ENCODE results near the gene PAFAH1B2.
A peak's percentile ranks its signal among the peaks of the same experiment; 100 is the strongest.

PAFAH1B2 gene

DNA sequence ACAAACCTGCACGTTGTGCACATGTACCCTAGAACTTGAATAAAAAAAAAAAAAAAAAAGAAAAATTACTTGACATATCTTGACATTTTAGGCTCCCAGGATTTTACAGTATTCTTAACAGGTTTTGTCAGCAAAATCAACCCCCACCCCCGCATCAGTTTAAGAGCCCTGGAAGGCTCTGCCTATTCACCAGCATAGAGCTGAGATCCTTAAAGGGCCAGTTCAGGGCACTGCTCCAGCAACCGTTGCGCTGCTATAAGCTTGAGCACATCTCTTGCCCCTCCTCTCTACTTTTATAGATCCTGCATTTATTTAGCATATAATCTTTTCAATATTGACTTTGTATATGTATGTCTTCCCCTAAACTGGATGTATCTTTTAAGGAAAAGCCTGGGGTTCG lies 697 bp upstream of the PAFAH1B2 start:
- H3K4me1 ChIP-seq, result peaks cover 25 to 39% (median 32%) of the 10 kb centered on the region in 10 experiments
- peak overlapping the region; percentile 85 to 94 (median 93) for H3K9ac ChIP-seq
- H3K4me3 ChIP-seq, result peak overlapping the region; percentile 72 to 98 (median 91)
- H3K4me2 ChIP-seq, result peak overlapping the region; percentile 74 to 99 (median 88)
- H3K27ac ChIP-seq, result peak overlapping the region; percentile 62 to 95 (median 90); a peak in 21 of 22 replicates
- H4K20me1 ChIP-seq, result peaks cover 36 to 40% (median 39%) of the 10 kb centered on the region in 11 experiments
- no peaks in the 10 kb centered on the region for H3K9me3 ChIP-seq (replicated peaks in 1 of 11)
- H3K36me3 ChIP-seq, result peaks cover 23 to 31% (median 29%) of the 10 kb centered on the region in 11 experiments
- H3K27me3 ChIP-seq, result no peaks in the 10 kb centered on the region
- no peak for TF ChIP-seq Cebpa-rat (IDR thresholded peaks at IDR 0.05)

DNA sequence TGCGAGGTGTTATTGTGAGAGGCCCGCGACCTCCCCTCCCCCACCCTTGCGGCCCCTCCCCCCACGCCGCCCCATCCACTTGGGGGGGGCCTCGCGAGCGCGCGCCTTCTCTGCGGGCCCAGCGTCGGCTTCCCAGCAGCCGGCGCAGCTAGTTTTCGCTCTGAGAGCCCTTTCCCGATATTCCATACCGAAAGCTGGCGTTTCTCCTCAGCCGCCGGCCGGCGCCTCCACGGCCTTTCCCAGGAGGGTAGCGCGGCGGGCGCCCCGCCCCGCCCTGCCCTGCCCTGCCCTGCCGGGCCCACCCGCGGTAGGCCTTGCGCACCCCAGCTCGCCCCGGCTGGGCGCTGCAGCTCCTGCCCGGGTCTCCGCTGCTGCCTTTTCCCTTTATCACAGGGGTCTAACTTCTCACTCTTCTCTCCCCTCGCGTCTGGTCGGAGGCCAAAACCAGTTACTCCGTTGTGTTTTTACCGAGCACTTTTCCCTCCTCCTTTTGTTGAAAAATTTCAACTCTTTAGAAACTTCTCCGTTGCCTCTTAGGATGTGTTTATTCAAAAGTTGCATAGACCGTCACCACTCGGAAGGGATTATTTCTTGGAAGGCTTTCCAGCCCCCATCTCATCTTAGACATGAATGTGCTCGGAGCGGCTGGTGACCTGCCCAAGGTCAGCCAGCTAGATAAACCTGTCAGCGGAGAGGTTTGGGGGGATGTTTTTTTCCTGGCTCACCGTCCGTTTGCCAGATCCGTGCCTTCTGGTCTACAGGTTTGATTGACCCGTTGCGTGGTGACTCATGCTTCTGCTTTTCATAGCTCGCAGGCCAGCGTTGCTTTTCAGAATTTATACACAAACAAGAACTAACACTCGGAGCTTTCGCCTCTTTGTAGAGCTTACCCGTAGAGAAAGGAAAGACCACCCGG lies 648 bp downstream of the PAFAH1B2 start:
- no peak for TF ChIP-seq Cebpa-rat (IDR thresholded peaks at IDR 0.05)
- Histone ChIP-seq H3K9me3 (replicated peaks in 1 of 11) (no peaks in the 10 kb centered on the region), H3K27ac (peak overlapping the region; percentile 62 to 95 (median 90)), H3K4me2 (peak overlapping the region; percentile 82 to 95 (median 88)), H3K36me3 (peaks cover 31 to 43% (median 41%) of the 10 kb centered on the region in 11 experiments), H3K4me3 (peak overlapping the region; percentile 72 to 98 (median 91)), H3K9ac (peak overlapping the region; percentile 85 to 94 (median 93)), H3K4me1 (peaks cover 25 to 48% (median 32%) of the 10 kb centered on the region in 10 experiments), H3K27me3 (no peaks in the 10 kb centered on the region), H4K20me1 (peaks cover 50 to 53% (median 52%) of the 10 kb centered on the region in 11 experiments)

DNA sequence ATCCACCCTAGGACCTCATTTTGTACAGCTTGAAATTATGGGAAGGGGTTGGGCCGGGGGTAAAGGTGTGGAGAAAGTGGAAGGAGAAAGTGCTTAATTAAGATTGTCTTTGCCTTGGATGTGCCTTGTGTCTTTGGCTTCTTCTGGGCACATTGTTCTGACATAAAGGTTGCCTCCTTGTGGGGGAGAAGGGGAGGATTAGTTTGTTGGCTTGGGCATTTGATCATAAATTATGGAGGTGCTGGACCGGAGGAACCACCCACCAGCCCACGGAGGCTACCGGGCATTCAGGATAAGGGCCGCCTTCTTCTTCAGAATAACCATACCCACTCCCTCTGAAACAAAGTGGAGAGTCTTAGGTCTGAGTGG lies 1.3 kb downstream of the PAFAH1B2 start:
- peak overlapping the region; percentile 72 to 98 (median 91) for H3K4me3 ChIP-seq
- H3K4me2 ChIP-seq, result peak overlapping the region; percentile 82 to 95 (median 88)
- H3K27ac ChIP-seq, result peak overlapping the region; percentile 62 to 95 (median 90); a peak in 21 of 22 replicates
- TF ChIP-seq Cebpa-rat (IDR thresholded peaks at IDR 0.05), result no peak
- H3K27me3 ChIP-seq, result no peaks in the 10 kb centered on the region
- H3K9ac ChIP-seq, result peak overlapping the region; percentile 85 to 94 (median 93)
- H4K20me1 ChIP-seq, result peaks cover 56 to 60% (median 59%) of the 10 kb centered on the region in 11 experiments
- H3K9me3 ChIP-seq (replicated peaks in 1 of 11), result no peaks in the 10 kb centered on the region
- peaks cover 25 to 52% (median 32%) of the 10 kb centered on the region in 10 experiments for H3K4me1 ChIP-seq
- H3K36me3 ChIP-seq, result peaks cover 38 to 50% (median 48%) of the 10 kb centered on the region in 11 experiments

DNA sequence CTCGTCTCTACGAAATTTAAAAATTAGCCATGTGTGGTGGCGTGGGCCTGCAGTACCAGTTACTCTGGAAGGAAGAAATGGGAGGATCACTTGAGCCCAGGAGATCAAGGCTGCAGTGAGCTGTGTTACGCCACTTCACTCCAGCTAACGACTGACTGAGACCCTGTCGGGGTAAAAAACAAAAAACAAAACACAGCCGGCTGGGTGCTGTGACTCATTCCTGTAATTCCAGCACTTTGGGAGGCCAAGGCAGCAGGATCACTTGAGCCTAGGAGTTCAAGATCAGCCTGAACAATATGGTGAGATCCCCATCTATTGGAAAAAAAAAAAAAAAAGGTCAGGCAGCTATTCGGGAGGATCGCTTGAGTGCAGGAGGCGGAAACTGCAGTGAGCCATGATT lies 2.4 kb downstream of the PAFAH1B2 start:
- Histone ChIP-seq H3K27me3 (no peaks in the 10 kb centered on the region), H3K9ac (peak overlapping the region in 8 of 11 experiments; percentile 85 to 94 (median 94); a peak in 9 of 22 replicates), H4K20me1 (peaks cover 67 to 71% (median 70%) of the 10 kb centered on the region in 11 experiments), H3K27ac (peak overlapping the region in 1 of 11 experiments; percentile 91; a peak in 2 of 22 replicates), H3K4me2 (peak overlapping the region; percentile 82 to 95 (median 88)), H3K4me1 (peaks cover 25 to 56% (median 32%) of the 10 kb centered on the region in 10 experiments), H3K36me3 (peaks cover 42 to 61% (median 57%) of the 10 kb centered on the region in 11 experiments), H3K4me3 (peak overlapping the region in 7 of 10 experiments; percentile 72 to 98 (median 92); a peak in 13 of 20 replicates), H3K9me3 (replicated peaks in 1 of 11) (no peaks in the 10 kb centered on the region)
- TF ChIP-seq Cebpa-rat (IDR thresholded peaks at IDR 0.05), result no peak

GRCh38 chr11:117152066-117152465 lies 8.0 kb downstream of the PAFAH1B2 start:
- no peak for TF ChIP-seq Cebpa-rat (IDR thresholded peaks at IDR 0.05)
- Histone ChIP-seq H3K4me2 (no peak overlapping the region), H3K27ac (no peak overlapping the region), H3K36me3 (peaks cover 85 to 100% (median 97%) of the 10 kb centered on the region in 11 experiments), H3K27me3 (no peaks in the 10 kb centered on the region), H3K4me1 (peaks cover 5 to 41% (median 10%) of the 10 kb centered on the region in 10 experiments), H4K20me1 (peaks cover 99 to 100% (median 100%) of the 10 kb centered on the region in 11 experiments), H3K9ac (no peak overlapping the region), H3K4me3 (no peak overlapping the region), H3K9me3 (replicated peaks in 1 of 11) (no peaks in the 10 kb centered on the region)

- Histone ChIP-seq H3K27ac (no peak overlapping the region), H4K20me1 (peaks cover 99 to 100% (median 100%) of the 10 kb centered on the region in 11 experiments), H3K36me3 (peaks cover 83 to 100% (median 97%) of the 10 kb centered on the region in 11 experiments), H3K4me1 (peaks cover 0 to 22% (median 0%) of the 10 kb centered on the region in 10 experiments; a peak in 3 of 20 replicates), H3K4me2 (no peak overlapping the region), H3K4me3 (no peak overlapping the region), H3K27me3 (no peaks in the 10 kb centered on the region), H3K9me3 (replicated peaks in 1 of 11) (no peaks in the 10 kb centered on the region), H3K9ac (no peak overlapping the region)
- TF ChIP-seq Cebpa-rat (IDR thresholded peaks at IDR 0.05), result no peak
Observed at GRCh38 chr11:117154468-117154867, 10.4 kb downstream of the PAFAH1B2 start.

- Histone ChIP-seq H3K4me3 (no peak overlapping the region), H4K20me1 (peaks cover 88 to 100% (median 100%) of the 10 kb centered on the region in 11 experiments), H3K9ac (no peak overlapping the region), H3K27me3 (no peaks in the 10 kb centered on the region), H3K4me1 (0 out of 20 replicates have a peak, but pooled peaks cover 0 to 10% (median 0%) of the 10 kb centered on the region in 10 experiments), H3K36me3 (peaks cover 89 to 100% (median 99%) of the 10 kb centered on the region in 11 experiments), H3K27ac (no peak overlapping the region), H3K9me3 (replicated peaks in 1 of 11) (no peaks in the 10 kb centered on the region), H3K4me2 (no peak overlapping the region)
- no peak for TF ChIP-seq Cebpa-rat (IDR thresholded peaks at IDR 0.05)
Observed at GRCh38 chr11:117157507-117157906, 13.4 kb downstream of the PAFAH1B2 start.

DNA sequence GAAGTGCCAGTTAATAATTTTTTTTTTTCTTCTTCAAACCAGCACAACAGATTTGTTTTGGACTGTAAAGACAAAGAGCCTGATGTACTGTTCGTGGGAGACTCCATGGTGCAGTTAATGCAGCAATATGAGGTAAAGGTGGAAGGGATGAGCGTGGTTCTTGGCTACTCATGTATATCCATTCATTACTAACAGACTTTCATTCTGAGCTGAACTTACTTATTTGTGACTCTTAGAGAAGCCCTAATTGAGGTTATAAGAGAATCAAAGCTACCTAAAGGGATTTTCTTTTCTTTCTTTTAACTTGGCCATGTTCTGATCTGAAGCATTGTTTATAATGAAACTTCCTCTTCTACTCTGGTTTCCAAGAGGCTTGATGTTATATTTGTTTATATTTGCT lies 15.8 kb downstream of the PAFAH1B2 start:
- no peak overlapping the region for H3K27ac ChIP-seq

DNA sequence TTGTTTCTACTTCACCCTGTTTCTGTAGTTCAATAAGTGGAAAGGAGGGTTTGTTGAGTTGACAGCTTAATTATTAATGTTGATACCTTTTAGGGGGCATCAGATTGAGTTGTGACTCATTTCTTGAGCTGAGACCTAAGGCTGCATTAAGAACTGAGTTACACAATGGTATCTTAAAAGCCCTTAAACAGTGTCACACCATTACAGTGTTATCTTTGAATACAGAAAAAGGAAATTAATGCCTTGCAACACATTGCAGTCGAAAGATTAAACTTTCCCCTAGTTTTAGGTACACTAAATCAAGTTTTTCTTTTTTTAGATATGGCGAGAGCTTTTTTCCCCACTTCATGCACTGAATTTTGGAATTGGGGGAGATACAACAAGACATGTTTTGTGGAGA lies 16.7 kb downstream of the PAFAH1B2 start:
- TF ChIP-seq Cebpa-rat (IDR thresholded peaks at IDR 0.05), result no peak
- Histone ChIP-seq H3K27me3 (no peaks in the 10 kb centered on the region), H3K36me3 (peaks cover 91 to 100% (median 98%) of the 10 kb centered on the region in 11 experiments), H3K9ac (no peak overlapping the region), H4K20me1 (peaks cover 63 to 97% (median 89%) of the 10 kb centered on the region in 11 experiments), H3K4me1 (0 out of 20 replicates have a peak, but pooled peaks cover 0 to 6% (median 0%) of the 10 kb centered on the region in 10 experiments), H3K4me3 (no peak overlapping the region), H3K27ac (no peak overlapping the region), H3K9me3 (replicated peaks in 1 of 11) (no peaks in the 10 kb centered on the region), H3K4me2 (no peak overlapping the region)

More for the DNA sequence above, 15.8 kb downstream of the PAFAH1B2 start:
- no peak for TF ChIP-seq Cebpa-rat (IDR thresholded peaks at IDR 0.05)
- H3K4me1 ChIP-seq, result 0 out of 20 replicates have a peak, but pooled peaks cover 0 to 6% (median 0%) of the 10 kb centered on the region in 10 experiments
- H3K36me3 ChIP-seq, result peaks cover 90 to 100% (median 97%) of the 10 kb centered on the region in 11 experiments
- H3K27me3 ChIP-seq, result no peaks in the 10 kb centered on the region
- H3K4me3 ChIP-seq, result no peak overlapping the region
- no peak overlapping the region for H3K9ac ChIP-seq
- no peak overlapping the region for H3K4me2 ChIP-seq
- no peaks in the 10 kb centered on the region for H3K9me3 ChIP-seq (replicated peaks in 1 of 11)
- H4K20me1 ChIP-seq, result peaks cover 64 to 97% (median 93%) of the 10 kb centered on the region in 11 experiments
